Panc1 (cell line): ENCODE results near the gene TEPSIN. TPM values are rescaled to one million over a fixed set of nuclear protein-coding genes. Genes with fewer than 3 reads are reported as not detected.

ENCODE experiments used
- ATAC-seq: fragments of 200-7000 bp; cut with Tn5 transposase; 2 replicates; pipeline ENCODE4 v1.9.1; 2020; ENCODE audit warnings: mild to moderate bottlenecking, moderate library complexity
- BruUV-seq: library from RNA; stranded (reverse); fragments of 400-500 nt; replicated peaks from 2 replicates; lab custom pipeline; 2021; lab: Mats Ljungman, UMichigan
- CTCF ChIA-PET: fragments of 300-600 bp; sonication (Branson Sonifier 250); formaldehyde crosslinking; loops from one replicate; lab custom pipeline; 2022; ENCODE audit warnings: antibody characterized with exemption; lab: Charles Lee
- POLR2A ChIA-PET: fragments of 300-600 bp; sonication (Branson Sonifier 250); formaldehyde crosslinking; loops from one replicate; lab custom pipeline; 2022; ENCODE audit warnings: antibody characterized with exemption; lab: Charles Lee
- DNase-seq: peaks from one replicate; pipeline ENCODE4 v3.0.0-alpha.2; 2010; ENCODE audit warnings: low read depth, low spot score
- H3K27ac ChIP-seq: 2 replicates; pipeline ENCODE4 v1.5.1; 2011; ENCODE audit warnings: mild to moderate bottlenecking, low read length, inconsistent platforms
- H3K27me3 ChIP-seq: fragments of 200-500 bp; sonication (Bioruptor generic); 2 replicates; pipeline ENCODE4 v1.6.0; 2014; ENCODE audit warnings: low read length, inconsistent platforms; ENCODE audit not compliant: control insufficient read depth, insufficient read depth
- H3K36me3 ChIP-seq: fragments of 200-500 bp; sonication (Bioruptor generic); 2 replicates; pipeline ENCODE4 v1.5.1; 2014; ENCODE audit warnings: inconsistent platforms, mild to moderate bottlenecking, low read length, moderate library complexity; ENCODE audit not compliant: control insufficient read depth, insufficient read depth
- H3K4me1 ChIP-seq: 2 replicates; pipeline ENCODE4 v1.5.1; 2011; ENCODE audit warnings: inconsistent platforms, mild to moderate bottlenecking, low read length, moderate library complexity; ENCODE audit not compliant: control insufficient read depth, insufficient read depth
- H3K4me3 ChIP-seq, 2 experiments: 2 replicates each; pipeline ENCODE4 v1.5.1; 2011 to 2012; ENCODE audit warnings: low read depth in 2 of 2, low read length in 2 of 2, mild to moderate bottlenecking in 2 of 2, inconsistent platforms in 1 of 2, moderate library complexity in 1 of 2
- H3K9me3 ChIP-seq: fragments of 200-500 bp; sonication (Bioruptor generic); 2 replicates; pipeline ENCODE4 v1.5.1; 2014; ENCODE audit warnings: low read depth, mild to moderate bottlenecking, inconsistent platforms, low read length, moderate library complexity; ENCODE audit not compliant: control insufficient read depth, insufficient read depth
- CTCF ChIP-seq: fragments of 450-650 bp; IDR thresholded peaks from 2 replicates; pipeline ENCODE4 v1.5.1; 2017; ENCODE audit warnings: mild to moderate bottlenecking
- POLR2AphosphoS5 ChIP-seq: IDR thresholded peaks from 2 replicates; pipeline ENCODE4 v1.6.1; 2012; ENCODE audit warnings: mild to moderate bottlenecking, low read depth, low read length, moderate library complexity
- REST ChIP-seq, 2 experiments: IDR thresholded peaks; 2 replicates each; pipeline ENCODE4 v1.6.1; 2011 to 2012; ENCODE audit warnings: low read depth in 2 of 2, control low read depth in 1 of 2, low read length in 1 of 2, mild to moderate bottlenecking in 1 of 2, moderate library complexity in 1 of 2; ENCODE audit not compliant: insufficient read depth in 1 of 2
- SIN3A ChIP-seq: IDR thresholded peaks from 2 replicates; pipeline ENCODE4 v1.6.1; 2012; ENCODE audit warnings: low read depth, mild to moderate bottlenecking, low read length, moderate library complexity, borderline replicate concordance; ENCODE audit not compliant: insufficient read depth
- TCF7L2 ChIP-seq: IDR thresholded peaks from 2 replicates; pipeline ENCODE4 v1.6.1; 2011; ENCODE audit warnings: mild to moderate bottlenecking, low read depth, low read length, inconsistent platforms
- in situ Hi-C: cut with HindIII; loops from 2 replicates; pipeline ENCODE4 v1.10.0; 2016; ENCODE audit warnings: low sequenced_read_pairs, low pct_unique_long_range_greater_than_20kb
- intact Hi-C: fragments of 100-400 bp; cut with micrococcal nuclease; formaldehyde crosslinking; loops from one replicate; pipeline ENCODE4 v1.10.0; 2022; ENCODE audit not compliant: unreplicated experiment
- total RNA-seq: library from RNA; stranded (reverse); gene quantifications from one replicate; pipeline ENCODE4 v1.2.1, GENCODE V29; 2021; ENCODE audit not compliant: unreplicated experiment

The TEPSIN gene
- total RNA-seq, 1 experiment from 2014 or later, result 44.9 TPM

GRCh38 chr17:81251094-81251708, 12.3 kb upstream of the TEPSIN start:
- intact Hi-C loops (loop anchor here (10.0 kb wide), 1 partner anchor 234 kb away; no protein-coding TSS in a partner anchor), in situ Hi-C loops (no loop called here)
- CTCF ChIA-PET, result no interaction called here
- POLR2A ChIA-PET, result interaction anchor here (0.5 kb wide), 1 partner anchor 44 kb away, joined by 4 read pairs; the partner anchor contains the start of gene SLC38A10
- H3K27ac ChIP-seq, result no peak overlapping the region
- no TSS peak for BruUV-seq
- H3K4me1 ChIP-seq, result peaks cover 3% of the 10 kb centered on the region; the same call in 1 of the 2 replicates
- 0 out of 2 replicates have a peak, but pooled peaks cover 3% of the 10 kb centered on the region for H3K36me3 ChIP-seq
- no peak for DNase-seq
- no peak overlapping the region for H3K4me3 ChIP-seq
- no peaks in the 10 kb centered on the region for H3K27me3 ChIP-seq
- no peak for ATAC-seq
- TF ChIP-seq SIN3A (no peak), REST (IDR thresholded peaks at IDR 0.05; ENCODE audit: insufficient read depth in 1 of 2, low read depth in 2 of 2, low read length in 1 of 2) (no peak), CTCF (no peak), TCF7L2 (no peak), POLR2AphosphoS5 (no peak)
- H3K9me3 ChIP-seq, result no peaks in the 10 kb centered on the region

GRCh38 chr17:81250286-81251093, 11.6 kb upstream of the TEPSIN start:
- TF ChIP-seq REST (IDR thresholded peaks at IDR 0.05; ENCODE audit: insufficient read depth in 1 of 2, low read depth in 2 of 2, low read length in 1 of 2), result no peak
- no peak for TF ChIP-seq SIN3A
- no peak for TF ChIP-seq CTCF
- TF ChIP-seq TCF7L2, result no peak
- no peak for TF ChIP-seq POLR2AphosphoS5
- Histone ChIP-seq H3K4me1 (peaks cover 4% of the 10 kb centered on the region), H3K27ac (no peak overlapping the region), H3K36me3 (0 out of 2 replicates have a peak, but pooled peaks cover 3% of the 10 kb centered on the region), H3K27me3 (no peaks in the 10 kb centered on the region), H3K4me3 (no peak overlapping the region), H3K9me3 (no peaks in the 10 kb centered on the region)
- in situ Hi-C loops, result no loop called here
- DNase-seq (no peak), ATAC-seq (no peak)
- no TSS peak for BruUV-seq
- ChIA-PET POLR2A (no interaction called here), CTCF (no interaction called here)
- intact Hi-C loops, result loop anchor here (10.0 kb wide), 1 partner anchor 234 kb away; no protein-coding TSS in a partner anchor
